Measurements from ENCODE around the gene NFE2L2.
A peak's percentile ranks its signal among the peaks of the same experiment; 100 is the strongest.
"Not testable (repeated sequence)": the region's sequence is repeated elsewhere in the genome, so short reads cannot be mapped to it uniquely, and the experiment has no call there.

NFE2L2 gene

DNA sequence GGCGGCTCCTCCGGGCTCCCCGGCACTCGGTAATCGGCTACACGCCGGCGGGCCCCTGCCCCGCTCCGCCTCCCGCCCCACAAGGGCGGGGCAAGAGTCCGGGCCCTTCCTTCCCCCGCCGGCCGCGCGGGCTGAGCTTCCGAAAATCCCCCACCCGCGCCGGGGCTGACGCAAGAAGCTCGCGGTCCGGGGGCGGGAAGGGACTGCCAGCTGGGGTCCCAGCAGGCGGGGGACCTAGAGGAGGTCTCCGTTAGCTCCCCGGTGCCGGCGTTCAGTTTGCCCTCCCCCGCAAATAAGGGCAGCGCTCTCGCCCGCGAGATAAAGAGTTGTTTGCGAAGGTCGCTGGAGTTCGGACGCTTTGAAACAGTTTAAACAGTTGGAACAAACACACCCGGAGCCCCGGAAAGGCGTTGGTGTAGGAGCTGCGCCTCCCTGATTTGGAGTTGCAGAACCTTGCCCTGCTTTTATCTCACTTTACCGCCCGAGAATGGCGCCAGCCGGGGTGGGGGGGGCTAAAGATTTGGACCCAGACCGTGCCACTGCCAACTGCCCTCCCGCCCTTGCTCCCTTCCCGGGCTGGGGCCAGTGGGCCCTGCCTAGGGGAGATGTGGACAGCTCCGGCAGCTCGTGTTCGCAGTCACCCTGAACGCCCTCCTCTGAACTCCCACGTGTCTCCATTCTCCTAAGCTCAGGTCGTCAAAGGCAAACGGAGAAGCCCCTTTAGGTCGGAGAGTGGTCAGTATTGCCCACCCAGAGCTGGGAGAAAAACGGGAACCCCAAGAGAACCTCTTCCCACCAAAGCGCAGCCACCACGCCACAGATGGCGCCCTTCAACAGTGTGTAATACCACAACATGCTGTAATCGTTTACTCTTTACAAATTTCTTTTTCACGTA is at the start of gene NFE2L2:
NFE2L2 (minus strand) TSS at position 35 of the 895 bp plus-strand sequence. CDS start 151 bp downstream, outside the sequence.
- DNase-seq (ENCODE audit: low spot score), result peak; percentile 88

DNA sequence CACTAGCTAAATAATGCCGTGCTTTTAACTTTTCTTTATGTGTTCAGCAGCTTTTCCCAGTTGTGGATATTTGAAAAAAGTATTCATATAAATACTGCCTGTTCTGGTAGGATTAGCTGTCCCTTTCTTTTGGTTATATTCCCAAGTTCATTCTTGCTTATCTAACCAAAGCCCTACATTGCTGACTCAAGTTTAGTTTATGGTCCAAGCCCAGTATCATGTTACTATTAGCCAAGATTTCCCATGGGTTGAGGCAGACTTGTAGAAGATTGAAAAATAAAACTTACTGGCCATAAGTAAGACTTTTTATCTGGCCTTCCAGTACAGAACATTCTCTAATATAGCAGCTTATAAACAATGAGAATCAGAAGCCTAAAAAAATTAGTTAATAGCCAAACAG is 49.7 kb upstream of the NFE2L2 start:
- no peak for DNase-seq (ENCODE audit: low spot score)

DNA sequence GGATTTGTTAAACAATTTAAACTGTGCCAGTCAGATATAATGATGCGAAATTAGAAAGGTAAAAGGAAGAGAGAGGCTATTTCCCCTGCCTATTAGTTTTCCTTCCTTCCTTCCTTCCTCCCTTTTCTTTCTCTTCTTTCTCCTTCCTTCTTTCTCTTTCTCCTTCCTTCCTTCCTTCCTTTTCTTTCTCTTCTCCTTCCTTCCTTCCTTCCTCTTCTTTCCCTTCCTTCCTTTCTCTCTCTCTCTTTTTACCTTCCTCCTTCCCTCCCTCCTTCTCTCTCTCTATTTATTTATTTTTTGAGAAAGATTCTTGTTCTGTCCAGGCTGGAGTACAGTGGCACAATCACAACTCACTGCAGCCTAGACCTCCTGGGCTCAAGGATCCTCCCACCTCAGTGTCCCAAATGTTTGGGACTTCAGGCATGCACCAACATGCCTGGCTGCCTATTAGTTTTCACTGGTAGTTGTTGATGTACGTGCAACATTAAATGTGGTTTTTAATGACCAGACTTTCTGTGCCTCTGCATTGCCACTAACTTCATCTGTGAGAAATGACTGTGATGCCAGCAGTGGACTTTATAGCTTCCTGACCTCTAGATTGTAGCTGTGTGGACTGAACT is 48.7 kb upstream of the NFE2L2 start:
- no peak for DNase-seq (ENCODE audit: low spot score)

GRCh38 chr2:177312562-177312961 is 48.0 kb upstream of the NFE2L2 start:
- no peak for DNase-seq (ENCODE audit: low spot score)

DNA sequence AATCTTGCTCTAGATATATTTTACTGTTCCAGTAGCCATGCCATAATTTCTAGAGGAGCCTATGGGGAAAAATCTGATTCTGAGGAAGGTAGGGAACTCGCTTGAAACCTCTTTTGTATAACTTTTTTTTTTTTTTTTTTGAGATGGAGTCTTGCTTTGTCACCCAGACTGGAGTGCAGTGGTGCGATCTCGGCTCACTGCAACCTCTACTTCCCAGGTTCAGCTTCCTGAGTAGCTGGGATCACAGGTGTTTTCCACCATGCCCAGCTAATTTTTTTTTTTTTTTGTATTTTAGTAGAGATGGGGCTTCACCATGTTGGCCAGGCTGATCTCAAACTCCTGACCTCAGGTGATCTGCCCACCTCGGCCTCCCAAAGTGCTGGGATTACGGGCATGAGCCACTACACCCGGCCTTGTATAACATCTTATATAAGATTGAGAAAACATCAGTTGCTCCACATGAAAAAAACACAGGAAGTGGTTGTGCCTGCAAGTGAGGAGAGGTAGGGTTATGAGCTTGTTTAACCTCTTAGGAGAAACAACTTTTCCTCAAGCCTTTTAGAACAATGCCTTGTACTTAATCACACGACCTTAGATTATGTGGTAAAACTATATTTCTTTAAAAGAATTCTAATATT is 45.3 kb upstream of the NFE2L2 start:
- DNase-seq (ENCODE audit: low spot score), result not testable (repeated sequence)

DNA sequence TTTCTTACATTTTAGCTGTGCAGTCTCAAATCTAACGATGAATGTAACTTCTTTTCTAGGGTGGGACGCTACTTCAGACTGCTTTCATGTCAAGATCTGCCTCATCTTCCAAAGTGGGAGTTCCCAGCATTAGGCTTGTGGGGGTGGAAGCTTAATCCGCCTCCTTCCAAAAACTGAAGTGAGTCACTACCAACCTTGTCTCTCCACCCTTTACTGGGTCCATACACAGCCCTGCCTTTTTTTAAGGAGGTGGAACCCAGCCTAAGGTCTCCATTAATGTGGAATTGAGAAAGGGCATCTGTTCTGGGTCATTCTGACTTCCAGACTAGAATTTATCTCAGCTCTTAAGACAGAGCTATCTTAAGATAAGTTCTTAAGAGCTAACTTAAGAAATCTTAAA is 42.0 kb upstream of the NFE2L2 start:
- no peak for DNase-seq (ENCODE audit: low spot score)

GRCh38 chr2:177303939-177304338 is 39.4 kb upstream of the NFE2L2 start:
- no peak for DNase-seq (ENCODE audit: low spot score)

DNA sequence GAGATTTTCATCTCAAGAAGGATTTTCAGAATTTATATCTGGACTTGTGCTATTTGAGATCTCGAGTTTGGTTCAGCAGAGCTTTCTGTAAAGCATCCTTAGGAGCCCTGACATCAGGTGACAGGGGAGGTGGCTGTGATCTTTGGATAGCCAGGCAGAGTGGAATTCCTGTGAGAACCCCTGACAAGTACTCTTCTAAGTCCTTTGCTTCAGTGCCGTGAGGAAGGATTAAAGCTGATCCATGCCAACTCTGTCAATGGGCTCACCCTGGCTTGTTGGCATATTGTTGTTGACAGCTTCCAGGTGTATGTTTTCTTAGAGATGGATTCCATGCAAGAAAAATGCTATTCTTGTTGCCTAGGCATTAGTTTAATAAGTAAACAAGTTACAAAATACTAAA is 38.0 kb upstream of the NFE2L2 start:
- no peak for DNase-seq (ENCODE audit: low spot score)

DNA sequence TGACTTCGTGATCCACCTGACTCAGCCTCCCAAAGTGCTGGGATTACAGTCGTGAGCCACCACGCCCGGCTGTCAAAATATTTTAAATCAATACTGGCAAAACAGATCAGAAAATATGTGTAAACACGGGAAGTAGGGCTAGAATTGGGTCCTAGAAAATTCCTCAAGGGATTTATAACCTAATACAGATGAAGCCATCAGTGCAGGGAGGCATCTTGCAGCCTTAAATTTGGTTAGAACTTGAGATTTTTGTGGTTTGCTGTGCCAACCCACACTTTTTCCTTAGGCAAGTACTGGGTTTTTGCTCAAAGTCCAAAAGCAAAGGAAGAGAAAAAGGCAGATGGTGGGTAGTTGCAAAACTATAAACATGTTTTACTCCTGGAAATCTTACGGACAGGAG is 33.7 kb upstream of the NFE2L2 start:
- no peak for DNase-seq (ENCODE audit: low spot score)

GRCh38 chr2:177296040-177296439 is 31.5 kb upstream of the NFE2L2 start:
- peak; percentile 65 for DNase-seq (ENCODE audit: low spot score)

DNA sequence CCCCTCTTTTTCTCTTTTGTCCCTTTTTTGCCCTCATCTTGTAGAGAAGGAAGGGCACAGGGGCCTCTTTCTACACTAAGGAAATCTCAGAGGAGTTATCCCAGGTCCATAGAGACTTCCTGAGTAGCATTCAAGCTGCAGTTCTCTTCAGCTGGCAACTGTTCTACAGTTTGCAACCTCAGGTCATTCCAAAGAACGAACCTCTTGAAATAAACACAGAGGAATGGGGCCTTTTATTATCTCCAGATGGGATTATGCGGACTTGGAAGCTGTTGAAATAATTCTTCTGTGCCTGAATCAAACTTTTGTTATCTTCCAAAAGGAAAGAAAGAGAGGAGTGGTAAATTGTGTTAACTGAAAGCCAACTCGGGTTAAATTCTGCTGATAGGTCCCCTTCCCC is 31.0 kb upstream of the NFE2L2 start:
- DNase-seq (ENCODE audit: low spot score), result no peak

DNA sequence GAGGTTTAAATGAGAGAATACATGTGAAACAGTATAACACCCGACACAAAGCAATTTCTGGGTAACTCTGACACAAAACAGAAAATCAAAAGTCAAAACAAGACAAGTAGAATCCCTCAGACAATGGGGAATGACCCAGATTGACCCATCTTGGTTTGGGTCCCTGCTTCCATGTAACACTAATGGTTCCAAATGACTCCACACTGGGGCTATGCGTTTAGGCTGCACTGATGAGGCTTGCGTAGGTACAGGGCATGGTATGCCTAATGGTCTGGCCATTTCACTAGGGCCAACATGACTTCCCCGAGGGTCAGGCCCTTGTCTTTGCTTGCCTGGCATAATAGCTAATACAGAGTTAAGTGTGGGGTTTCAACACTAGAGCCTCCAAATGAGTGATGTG is 27.2 kb upstream of the NFE2L2 start:
- DNase-seq (ENCODE audit: low spot score), result no peak

DNA sequence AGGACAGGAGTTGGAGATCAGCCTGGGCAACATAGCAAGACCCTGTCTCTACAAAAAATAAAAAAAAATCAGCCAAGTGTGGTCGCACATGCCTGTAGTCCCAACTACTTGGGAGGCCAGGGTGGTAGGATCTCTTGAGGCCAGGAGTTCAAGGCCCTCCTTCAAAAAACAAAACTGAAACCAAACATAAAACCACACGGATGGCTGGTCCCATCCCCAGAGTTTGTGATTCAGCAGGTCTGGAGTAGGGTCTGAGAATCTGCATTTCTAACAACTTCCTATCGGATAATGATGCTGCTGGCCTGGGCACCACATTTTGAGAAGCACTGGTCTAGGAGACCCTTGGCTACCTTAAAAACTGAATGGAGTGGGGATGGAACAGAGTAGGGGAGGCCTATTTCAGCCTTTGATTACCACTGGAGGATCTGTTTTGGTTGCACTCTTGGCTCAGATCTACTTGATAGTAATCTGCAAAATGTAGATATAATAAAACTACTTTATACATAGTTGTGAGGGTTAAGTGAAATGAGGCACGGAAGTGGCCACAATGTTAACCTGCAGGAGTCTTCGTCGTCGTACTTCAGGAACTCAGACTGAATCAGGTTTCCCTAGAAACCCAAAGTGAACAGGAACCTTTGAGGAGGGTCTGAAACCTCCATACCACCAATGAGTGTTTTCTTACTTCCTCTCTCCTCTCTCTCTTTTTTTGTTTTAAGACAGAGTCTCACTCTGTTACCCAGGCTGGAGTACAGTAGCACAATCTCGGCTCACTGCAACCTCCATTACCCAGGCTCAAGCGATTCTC is 25.5 kb upstream of the NFE2L2 start:
- DNase-seq (ENCODE audit: low spot score), result no peak

DNA sequence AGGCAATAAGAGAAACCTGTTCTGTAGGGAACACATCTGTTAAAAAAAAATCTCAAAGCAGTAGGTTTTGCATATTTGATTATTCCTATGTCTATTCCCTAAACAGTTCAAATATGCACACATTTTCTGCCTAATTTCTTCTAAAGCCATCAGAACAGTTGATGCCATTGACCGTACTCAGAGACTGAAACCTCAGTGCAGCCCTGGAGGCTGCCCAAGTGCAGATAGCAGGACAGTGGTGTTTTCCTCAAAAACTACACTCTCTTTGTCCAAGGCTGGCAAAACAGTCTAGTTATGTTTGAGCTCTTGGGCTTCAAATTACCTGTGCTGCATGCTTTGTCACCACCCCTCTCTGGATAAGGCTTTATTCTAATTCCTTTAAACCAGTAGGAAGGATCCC is 23.3 kb upstream of the NFE2L2 start:
- DNase-seq (ENCODE audit: low spot score), result no peak

DNA sequence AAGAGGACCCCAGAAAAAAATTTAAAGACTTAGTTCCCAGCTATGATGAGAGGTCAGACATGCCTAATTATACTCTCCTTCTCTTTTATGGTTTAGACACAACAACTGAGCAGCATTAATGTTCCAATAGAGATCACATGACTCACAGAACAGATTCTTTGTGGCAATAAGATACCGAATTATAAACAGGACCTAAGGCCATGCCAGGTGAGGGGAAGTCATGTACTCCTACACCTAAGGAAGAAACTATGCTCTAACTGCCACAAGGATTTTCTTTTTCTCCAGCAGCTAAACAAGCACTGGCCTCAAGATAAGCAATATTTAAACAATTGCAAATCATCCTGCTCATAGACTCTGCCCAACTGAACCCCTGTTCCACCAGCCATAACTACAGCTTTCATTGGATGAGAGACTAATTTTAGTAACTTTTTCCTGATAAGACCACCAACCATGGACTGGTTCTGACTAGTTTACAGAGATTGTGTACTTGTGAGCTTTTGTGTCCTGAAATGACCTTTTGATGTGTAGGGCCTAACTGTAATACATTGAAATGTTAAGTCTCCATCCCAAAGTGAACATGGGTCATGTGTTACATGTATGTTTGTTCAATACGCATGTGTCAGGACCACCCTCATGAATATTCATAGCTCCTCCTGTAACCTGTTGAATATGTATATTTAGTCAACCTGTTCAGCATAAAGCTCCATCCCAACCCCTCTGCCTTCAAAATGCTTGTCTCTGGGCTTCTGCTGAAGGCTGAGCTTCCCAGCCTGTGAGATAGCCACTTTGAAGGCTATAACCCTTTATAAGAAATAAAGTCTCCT is 21.6 kb upstream of the NFE2L2 start:
- no peak for DNase-seq (ENCODE audit: low spot score)

- DNase-seq (ENCODE audit: low spot score), result no peak
Measured at GRCh38 chr2:177284531-177284930, 20.0 kb upstream of the NFE2L2 start.

DNA sequence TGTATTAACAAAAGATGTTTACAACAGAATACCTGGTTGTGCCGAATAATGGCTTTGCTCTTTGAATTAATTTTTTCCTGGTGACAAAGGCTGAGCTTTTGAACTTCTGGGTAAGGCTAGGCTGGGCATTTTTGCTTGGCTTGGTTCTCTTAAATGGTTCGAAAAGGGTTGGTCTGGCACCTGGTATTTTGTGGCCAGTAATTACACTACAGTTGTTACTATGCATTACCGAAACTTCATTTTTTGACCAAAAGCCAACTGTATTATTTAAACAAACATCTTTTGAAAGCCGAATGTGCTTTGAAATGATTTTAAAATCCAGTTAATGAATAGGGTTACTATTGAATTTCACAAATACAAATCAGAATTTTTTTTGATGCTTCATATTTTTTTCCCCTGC is 19.4 kb upstream of the NFE2L2 start:
- no peak for DNase-seq (ENCODE audit: low spot score)

- no peak for DNase-seq (ENCODE audit: low spot score)
Measured at GRCh38 chr2:177282787-177283572, 18.5 kb upstream of the NFE2L2 start.

- DNase-seq (ENCODE audit: low spot score), result no peak
Measured at GRCh38 chr2:177282181-177282641, 17.7 kb upstream of the NFE2L2 start.

DNA sequence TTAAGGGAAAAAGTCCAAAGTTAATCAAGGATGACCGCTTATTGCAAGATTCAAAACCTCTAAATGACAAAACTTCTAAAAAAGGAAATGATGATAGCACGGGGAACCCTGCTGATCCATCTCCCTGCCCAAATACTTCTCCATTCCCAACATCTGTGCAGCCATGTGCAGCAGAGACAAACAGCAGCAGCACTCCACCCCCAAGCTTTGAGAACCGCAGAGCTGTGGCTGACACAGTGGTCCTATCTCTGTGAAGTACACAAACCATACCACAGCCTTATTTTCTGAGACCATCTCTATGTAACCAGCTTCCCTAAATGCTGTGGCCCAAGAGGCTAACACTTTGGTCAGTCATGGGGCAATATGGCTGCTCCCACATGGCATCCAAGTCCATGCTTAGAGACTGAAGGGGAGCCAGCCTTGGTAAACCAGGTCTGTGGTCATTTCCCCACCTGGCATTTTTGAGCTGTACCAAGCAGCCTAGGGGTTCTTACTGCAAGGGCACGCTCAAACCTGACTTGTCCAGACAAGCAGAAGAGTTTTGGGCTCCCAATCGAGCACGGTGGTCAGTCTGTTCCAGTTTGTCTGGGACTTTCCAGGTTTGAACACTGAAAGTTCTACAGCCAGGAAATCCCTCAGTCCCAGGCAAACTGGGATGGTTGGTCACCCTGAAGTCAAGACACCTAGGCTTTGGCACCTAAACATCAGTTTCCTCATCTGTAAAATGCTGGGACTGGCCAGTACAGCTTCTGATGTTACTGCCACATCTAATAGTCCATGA is 17.1 kb upstream of the NFE2L2 start:
- no peak for DNase-seq (ENCODE audit: low spot score)
